WI38 (cell line): ENCODE data around the gene PCDHA8.

Experiments used
- H3K4me3 ChIP-seq: 2 replicates; pipeline ENCODE4 v1.5.1; 2011; ENCODE audit warnings: low read depth, mild to moderate bottlenecking, control low read depth, low read length
- TF ChIP-seq, protein P1 (sequence below): IDR thresholded peaks from 2 replicates; pipeline ENCODE4 v1.5.1; 2012; ENCODE audit warnings: low read depth, mild to moderate bottlenecking, control low read depth, low read length

PCDHA8 gene

DNA sequence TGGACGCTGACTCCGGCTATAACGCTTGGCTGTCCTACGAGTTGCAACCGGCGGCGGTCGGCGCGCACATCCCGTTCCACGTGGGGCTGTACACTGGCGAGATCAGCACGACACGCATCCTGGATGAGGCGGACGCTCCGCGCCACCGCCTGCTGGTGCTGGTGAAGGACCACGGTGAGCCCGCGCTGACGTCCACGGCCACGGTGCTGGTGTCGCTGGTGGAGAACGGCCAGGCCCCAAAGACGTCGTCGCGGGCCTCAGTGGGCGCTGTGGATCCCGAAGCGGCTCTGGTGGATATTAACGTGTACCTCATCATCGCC is 36.2 kb downstream of the PCDHA8 start:
- TF ChIP-seq, protein P1, sequence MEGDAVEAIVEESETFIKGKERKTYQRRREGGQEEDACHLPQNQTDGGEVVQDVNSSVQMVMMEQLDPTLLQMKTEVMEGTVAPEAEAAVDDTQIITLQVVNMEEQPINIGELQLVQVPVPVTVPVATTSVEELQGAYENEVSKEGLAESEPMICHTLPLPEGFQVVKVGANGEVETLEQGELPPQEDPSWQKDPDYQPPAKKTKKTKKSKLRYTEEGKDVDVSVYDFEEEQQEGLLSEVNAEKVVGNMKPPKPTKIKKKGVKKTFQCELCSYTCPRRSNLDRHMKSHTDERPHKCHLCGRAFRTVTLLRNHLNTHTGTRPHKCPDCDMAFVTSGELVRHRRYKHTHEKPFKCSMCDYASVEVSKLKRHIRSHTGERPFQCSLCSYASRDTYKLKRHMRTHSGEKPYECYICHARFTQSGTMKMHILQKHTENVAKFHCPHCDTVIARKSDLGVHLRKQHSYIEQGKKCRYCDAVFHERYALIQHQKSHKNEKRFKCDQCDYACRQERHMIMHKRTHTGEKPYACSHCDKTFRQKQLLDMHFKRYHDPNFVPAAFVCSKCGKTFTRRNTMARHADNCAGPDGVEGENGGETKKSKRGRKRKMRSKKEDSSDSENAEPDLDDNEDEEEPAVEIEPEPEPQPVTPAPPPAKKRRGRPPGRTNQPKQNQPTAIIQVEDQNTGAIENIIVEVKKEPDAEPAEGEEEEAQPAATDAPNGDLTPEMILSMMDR = no peak
- no peak overlapping the region for H3K4me3 ChIP-seq

DNA sequence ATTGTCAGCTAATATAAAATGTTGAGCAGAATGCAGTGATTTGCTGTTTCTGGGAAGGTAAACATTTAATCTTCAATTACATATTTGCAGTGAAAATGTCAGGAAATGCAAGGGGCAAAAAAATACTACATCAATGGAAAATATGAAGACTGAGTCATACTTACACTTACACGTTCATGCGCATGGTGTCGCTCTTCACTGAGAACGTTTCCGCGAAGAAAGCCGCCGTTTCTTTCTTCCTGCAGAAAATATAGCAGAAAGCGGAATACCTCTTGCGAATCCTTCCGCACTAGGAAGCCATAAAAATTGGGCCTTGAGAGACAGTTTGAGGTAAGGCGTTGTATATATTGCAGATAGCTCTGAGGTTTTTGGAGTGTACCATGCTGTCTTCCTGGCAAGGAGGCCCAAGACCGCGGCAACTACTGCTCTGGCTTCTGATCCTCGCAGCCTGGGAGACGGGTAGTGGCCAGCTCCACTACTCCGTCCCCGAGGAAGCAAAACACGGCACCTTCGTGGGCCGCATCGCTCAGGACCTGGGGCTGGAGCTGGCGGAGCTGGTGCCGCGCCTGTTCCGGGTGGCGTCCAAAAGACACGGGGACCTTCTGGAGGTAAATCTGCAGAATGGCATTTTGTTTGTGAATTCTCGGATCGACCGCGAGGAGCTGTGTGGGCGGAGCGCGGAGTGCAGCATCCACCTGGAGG is 41.1 kb downstream of the PCDHA8 start, which contains the start of gene PCDHA13:
PCDHA13 (plus strand) TSS at position 236 of the 702 bp plus-strand sequence; CDS start at position 381, 145 bp downstream.
- TF ChIP-seq, protein P1 = no peak
- H3K4me3 ChIP-seq = no peak within 1 kb of the TSS

DNA sequence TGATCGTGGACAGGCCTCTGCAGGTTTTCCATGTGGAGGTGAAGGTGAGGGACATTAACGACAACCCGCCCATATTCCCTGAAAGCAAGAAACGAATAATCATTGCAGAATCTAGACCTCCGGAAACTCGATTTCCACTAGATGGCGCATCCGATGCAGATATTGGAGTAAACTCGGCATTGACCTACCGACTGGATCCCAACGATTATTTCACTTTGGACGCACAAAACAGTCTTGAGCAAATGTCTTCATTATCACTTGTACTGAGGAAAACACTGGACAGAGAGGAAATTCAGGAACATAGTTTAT is 41.6 kb downstream of the PCDHA8 start:
- TF ChIP-seq, protein P1 = no peak
- no peak overlapping the region for H3K4me3 ChIP-seq

DNA sequence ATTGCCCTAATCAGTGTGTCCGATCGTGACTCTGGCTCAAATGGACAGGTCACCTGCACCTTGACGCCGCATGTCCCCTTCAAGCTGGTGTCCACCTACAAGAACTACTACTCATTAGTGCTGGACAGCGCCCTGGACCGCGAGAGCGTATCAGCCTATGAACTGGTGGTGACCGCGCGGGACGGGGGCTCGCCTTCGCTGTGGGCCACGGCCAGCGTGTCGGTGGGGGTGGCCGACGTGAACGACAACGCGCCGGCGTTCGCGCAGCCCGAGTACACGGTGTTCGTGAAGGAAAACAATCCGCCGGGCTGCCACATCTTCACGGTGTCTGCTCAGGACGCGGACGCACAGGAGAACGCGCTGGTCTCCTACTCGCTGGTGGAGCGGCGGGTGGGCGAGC is 42.4 kb downstream of the PCDHA8 start:
- H3K4me3 ChIP-seq = no peak overlapping the region
- TF ChIP-seq, protein P1 = no peak

DNA sequence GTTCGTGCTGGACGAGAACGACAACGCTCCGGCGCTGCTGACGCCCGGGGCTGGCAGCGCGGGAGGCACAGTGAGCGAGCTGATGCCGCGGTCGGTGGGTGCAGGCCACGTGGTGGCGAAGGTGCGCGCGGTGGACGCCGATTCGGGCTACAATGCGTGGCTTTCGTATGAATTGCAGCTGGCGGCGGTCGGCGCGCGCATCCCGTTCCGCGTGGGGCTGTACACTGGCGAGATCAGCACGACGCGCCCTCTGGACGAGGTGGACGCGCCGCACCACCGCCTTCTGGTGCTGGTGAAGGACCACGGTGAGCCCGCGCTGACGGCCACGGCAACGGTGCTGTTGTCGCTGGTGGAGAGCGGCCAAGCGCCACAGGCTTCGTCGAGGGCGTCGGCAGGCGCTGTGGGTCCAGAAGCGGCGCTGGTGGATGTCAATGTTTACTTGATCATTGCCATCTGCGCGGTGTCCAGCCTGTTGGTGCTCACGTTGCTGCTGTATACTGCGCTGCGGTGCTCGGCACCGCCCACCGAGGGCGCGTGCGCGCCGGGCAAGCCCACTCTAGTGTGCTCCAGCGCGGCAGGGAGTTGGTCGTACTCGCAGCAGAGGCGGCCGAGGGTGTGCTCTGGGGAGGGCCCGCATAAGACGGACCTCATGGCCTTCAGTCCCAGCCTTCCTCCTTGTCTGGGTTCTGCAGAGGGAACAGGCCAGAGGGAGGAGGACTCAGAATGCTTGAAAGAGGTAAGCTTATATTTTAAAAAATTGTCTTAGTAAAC is 43.1 kb downstream of the PCDHA8 start:
- H3K4me3 ChIP-seq = no peak overlapping the region
- TF ChIP-seq, protein P1 = no peak
